LNCAP (cell line): Measurements from ENCODE around the gene ALOX12B.

ENCODE experiments used
- CTCF ChIP-seq: fragments of 450-650 bp; IDR thresholded peaks from 2 replicates; pipeline ENCODE4 v1.5.1; 2017; ENCODE audit warnings: mild to moderate bottlenecking

Gene ALOX12B

DNA sequence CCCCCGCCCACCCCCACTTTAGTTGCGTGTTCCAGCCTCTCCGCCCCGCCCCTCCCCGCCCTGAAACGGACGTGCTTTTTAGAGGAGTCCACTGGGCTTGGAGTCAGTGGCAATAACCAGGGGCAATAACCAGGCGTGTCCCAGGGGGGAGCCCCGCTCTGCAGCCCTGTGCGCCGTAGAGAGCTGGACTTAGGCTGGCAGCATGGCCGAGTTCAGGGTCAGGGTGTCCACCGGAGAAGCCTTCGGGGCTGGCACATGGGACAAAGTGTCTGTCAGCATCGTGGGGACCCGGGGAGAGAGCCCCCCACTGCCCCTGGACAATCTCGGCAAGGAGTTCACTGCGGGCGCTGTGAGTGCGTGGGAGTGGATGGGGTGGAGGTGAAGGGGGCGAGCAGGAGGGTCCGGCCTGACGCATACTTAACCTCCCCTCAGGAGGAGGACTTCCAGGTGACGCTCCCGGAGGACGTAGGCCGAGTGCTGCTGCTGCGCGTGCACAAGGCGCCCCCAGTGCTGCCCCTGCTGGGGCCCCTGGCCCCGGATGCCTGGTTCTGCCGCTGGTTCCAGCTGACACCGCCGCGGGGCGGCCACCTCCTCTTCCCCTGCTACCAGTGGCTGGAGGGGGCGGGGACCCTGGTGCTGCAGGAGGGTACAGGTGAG lies 48.4 kb downstream of the ALOX12B start, which contains the start of gene ALOX15B:
TSS of gene ALOX15B (plus strand) at position 106 of the 657 bp plus-strand sequence. CDS start at position 203, 97 bp downstream.
- no peak for TF ChIP-seq CTCF

DNA sequence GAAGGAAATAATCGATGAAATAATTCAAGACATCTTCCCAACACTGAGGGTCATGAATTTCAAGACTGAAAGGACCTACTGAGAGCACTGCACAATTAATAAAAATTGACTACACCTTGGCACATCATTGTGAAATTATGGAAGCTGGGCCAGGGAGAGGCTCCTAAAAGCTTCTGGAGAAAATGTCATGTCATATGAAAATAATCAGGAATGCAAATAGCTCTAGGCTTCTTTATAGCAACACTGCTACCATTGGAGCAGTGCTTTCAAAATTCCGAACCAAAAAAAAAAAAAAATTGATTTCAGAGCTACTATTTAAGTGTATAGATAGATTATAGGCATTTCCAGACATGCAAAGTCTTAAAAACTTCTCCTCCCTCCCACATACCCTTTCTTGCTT lies 55.1 kb downstream of the ALOX12B start:
- no peak for TF ChIP-seq CTCF

DNA sequence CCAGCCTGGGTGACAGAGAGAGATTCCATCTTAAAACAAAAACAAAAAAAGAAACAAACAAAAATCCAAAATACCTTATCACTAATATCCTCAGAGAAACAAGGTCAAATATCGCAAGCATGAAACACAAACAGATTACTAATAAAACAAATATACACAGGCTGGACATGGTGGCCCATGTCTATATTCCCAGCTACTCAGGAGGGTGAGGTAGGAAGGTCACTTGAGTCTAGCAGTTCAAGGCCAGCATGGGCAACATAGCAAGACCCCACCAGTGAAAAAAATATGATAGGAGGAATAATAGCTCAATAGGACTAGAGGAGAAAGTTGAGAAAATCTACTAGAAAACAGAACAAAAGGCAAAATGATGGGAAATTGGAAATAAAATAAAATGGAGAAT lies 55.6 kb downstream of the ALOX12B start:
- TF ChIP-seq CTCF = no peak

GRCh38 chr17:8031261-8031661 lies 56.3 kb downstream of the ALOX12B start:
- no peak for TF ChIP-seq CTCF

- TF ChIP-seq CTCF = no peak
Measured at GRCh38 chr17:8029121-8029520, 58.4 kb downstream of the ALOX12B start.

DNA sequence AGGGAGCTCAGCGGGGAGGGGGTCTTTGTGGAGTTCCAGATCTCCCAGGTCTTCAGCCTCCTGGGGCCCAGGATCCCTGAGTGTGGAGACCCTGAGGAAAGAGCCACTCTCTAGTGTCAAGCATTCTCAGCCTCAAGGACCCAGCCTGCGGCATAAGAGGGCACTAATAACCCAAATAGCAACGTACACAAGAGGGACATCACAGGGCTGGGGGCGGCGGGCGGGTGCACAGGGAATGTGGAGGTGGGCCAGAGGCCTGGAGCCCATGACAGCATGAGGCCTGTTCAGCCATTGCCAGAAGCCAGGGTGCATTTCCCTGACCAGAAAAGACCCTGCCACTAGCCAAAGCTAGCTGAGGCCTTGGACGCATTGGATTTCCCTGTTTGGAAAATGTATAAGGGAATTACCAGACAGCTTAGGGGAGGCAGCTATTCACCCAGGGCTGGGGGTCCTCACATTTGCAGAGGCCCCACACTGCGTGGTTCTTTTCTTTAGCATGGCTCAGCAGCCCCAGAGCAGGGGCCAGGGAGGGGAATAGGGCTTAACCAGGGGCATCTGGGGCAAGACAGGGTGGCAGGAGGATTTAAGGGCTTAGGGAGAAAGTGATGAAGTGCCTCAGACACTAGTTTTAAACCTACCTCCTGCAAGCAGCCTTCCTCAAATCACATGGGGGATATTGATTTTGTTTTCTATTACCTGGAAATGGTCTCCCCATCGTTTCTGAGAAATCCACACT lies 62.2 kb downstream of the ALOX12B start:
- no peak for TF ChIP-seq CTCF
